ENCODE data around the gene LRMDA. TPM values are rescaled to one million over a fixed set of nuclear protein-coding genes. Genes with fewer than 3 reads are reported as not detected.

LRMDA gene
- total RNA-seq, 6 donors from 2014 or later, result 12.8 to 185 (median 18.1) TPM

GRCh38 chr10:75939541-75939940, 508.1 kb downstream of the LRMDA start:
- Histone ChIP-seq H3K27ac (no peak overlapping the region), H3K27me3 (no peaks in the 10 kb centered on the region), H3K4me3 (no peak overlapping the region), H3K9me3 (no peaks in the 10 kb centered on the region), H3K4me1 (no peaks in the 10 kb centered on the region), H3K36me3 (no peaks in the 10 kb centered on the region)
- ATAC-seq (ENCODE audit: low FRiP score in 2 of 2), result no peak
- 84 to 91% methylated on average over 3 of the region's 3 CpGs for WGBS, 2 donors
- TF ChIP-seq POLR2AphosphoS5 (IDR thresholded peaks at IDR 0.05) (no peak), POLR2A (IDR thresholded peaks at IDR 0.05) (no peak), EP300 (IDR thresholded peaks at IDR 0.05) (no peak), CTCF (IDR thresholded peaks at IDR 0.05) (no peak)
- DNase-seq, result no peak

DNA sequence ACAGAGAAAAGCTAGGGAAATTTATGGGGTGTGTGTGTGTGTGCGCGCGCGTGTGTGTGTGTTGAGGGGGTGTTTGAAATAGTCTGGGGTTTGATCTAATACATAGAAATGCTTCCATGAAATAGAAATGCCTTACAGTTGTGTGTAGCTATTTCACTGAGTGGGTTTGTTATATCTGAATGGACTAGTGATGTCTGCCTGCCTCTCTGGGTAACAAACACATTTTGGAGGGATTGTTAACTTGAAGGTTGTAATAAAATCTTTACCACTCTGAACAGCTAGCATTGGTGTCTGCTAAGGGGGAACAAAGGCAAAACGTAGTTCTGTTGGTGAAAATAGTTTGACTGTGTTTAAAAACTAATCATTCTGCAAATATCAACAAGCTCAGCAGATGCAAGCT, 509.3 kb downstream of the LRMDA start:
- WGBS, 2 donors, result 94 to 97% methylated on average over 5 of the region's 5 CpGs
- ATAC-seq (ENCODE audit: low FRiP score in 2 of 2), result no peak
- H3K4me1 ChIP-seq, result no peaks in the 10 kb centered on the region
- H3K9me3 ChIP-seq, result no peaks in the 10 kb centered on the region
- no peak overlapping the region for H3K27ac ChIP-seq
- TF ChIP-seq EP300 (IDR thresholded peaks at IDR 0.05) (no peak), CTCF (IDR thresholded peaks at IDR 0.05) (no peak), POLR2AphosphoS5 (IDR thresholded peaks at IDR 0.05) (no peak), POLR2A (IDR thresholded peaks at IDR 0.05) (no peak)
- H3K27me3 ChIP-seq, result no peaks in the 10 kb centered on the region
- no peaks in the 10 kb centered on the region for H3K36me3 ChIP-seq
- H3K4me3 ChIP-seq, result no peak overlapping the region
- no peak for DNase-seq

DNA sequence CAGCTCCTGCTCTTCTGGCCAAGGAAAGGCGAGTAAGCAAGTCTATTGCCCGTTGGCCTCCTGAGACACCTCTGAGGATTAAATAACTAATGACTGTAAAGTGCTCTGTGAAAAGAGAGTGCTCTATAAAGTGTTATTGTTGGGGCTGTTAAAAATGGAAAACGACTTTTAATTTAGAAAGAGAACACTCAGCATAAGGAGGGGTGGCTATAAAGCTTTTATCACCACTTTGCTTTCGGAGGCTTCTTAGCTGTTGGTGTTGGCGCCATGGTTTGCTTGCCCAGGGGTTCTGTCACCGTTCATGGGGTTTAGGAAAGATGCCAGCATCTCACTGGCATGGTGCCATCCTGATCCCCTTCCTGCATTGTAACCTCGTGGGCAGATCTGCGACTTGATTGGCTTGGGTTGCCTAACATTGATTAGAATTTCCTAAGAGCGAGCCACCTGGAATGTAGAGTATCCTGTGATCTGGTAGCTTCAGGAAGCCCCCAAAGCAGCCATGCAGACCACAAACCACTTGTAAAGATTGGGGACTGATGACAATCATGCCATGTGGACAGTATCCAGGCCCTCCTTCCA, 509.9 kb downstream of the LRMDA start:
- Histone ChIP-seq H3K36me3 (no peaks in the 10 kb centered on the region), H3K4me3 (no peak overlapping the region), H3K4me1 (no peaks in the 10 kb centered on the region), H3K9me3 (no peaks in the 10 kb centered on the region), H3K27me3 (no peaks in the 10 kb centered on the region), H3K27ac (no peak overlapping the region)
- DNase-seq, result no peak
- no peak for ATAC-seq (ENCODE audit: low FRiP score in 2 of 2)
- WGBS, 2 donors, result 81% methylated on average over 7 to 9 of the region's 9 CpGs
- TF ChIP-seq POLR2A (IDR thresholded peaks at IDR 0.05) (no peak), CTCF (IDR thresholded peaks at IDR 0.05) (no peak), EP300 (IDR thresholded peaks at IDR 0.05) (no peak), POLR2AphosphoS5 (IDR thresholded peaks at IDR 0.05) (no peak)

DNA sequence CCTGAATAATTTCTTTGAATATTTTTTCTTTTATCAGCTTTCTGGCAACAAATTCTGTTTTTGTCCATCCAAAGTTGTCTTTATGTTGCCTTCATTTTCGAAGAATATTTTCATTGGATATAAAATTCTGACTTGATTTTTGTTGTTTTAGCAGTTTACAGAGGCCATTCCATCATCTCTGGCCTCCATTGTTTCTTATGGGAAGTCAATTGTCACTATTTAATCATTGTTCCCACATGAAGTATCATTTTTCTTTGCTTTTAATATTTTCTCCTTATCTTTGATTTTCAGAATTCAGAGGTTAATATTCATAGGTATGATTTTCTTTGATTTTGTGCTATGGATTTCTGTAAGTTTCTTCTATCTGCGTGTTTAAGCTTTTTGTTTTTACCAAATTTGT, 512.6 kb downstream of the LRMDA start:
- Histone ChIP-seq H3K27ac (no peak overlapping the region), H3K9me3 (no peaks in the 10 kb centered on the region), H3K4me3 (no peak overlapping the region), H3K27me3 (no peaks in the 10 kb centered on the region), H3K36me3 (no peaks in the 10 kb centered on the region), H3K4me1 (no peaks in the 10 kb centered on the region)
- TF ChIP-seq EP300 (IDR thresholded peaks at IDR 0.05) (no peak), POLR2AphosphoS5 (IDR thresholded peaks at IDR 0.05) (no peak), POLR2A (IDR thresholded peaks at IDR 0.05) (no peak), CTCF (IDR thresholded peaks at IDR 0.05) (no peak)
- DNase-seq (no peak), ATAC-seq (ENCODE audit: low FRiP score in 2 of 2) (no peak)
- WGBS, 2 donors, result 94 to 98% methylated on average over 2 of the region's 2 CpGs

DNA sequence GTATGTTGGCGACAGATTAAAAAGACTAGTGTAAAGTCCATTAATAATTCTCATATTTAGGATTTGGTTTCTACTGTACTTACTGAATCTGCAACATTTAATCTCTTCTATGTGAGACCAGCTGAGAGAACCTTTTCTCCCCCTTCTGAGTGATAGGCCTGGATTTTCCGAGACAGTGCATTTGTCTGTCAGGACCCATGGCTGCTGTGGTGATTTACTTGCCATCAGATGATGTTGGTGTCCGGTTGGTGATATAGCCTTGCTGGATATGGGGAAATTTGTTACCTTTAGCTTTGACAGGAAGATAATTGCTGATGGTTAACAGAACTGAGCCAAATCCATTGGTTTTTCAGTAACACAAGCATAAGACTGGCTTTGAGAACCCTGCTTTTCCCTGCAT, 517.2 kb downstream of the LRMDA start:
- ATAC-seq (ENCODE audit: low FRiP score in 2 of 2) (no peak), DNase-seq (no peak)
- TF ChIP-seq EP300 (IDR thresholded peaks at IDR 0.05) (no peak), CTCF (IDR thresholded peaks at IDR 0.05) (no peak), POLR2AphosphoS5 (IDR thresholded peaks at IDR 0.05) (no peak), POLR2A (IDR thresholded peaks at IDR 0.05) (no peak)
- 96% methylated on average over 3 of the region's 3 CpGs for WGBS, 2 donors
- H3K36me3 ChIP-seq, result no peaks in the 10 kb centered on the region
- H3K9me3 ChIP-seq, result no peaks in the 10 kb centered on the region
- no peak overlapping the region for H3K27ac ChIP-seq
- H3K27me3 ChIP-seq, result no peaks in the 10 kb centered on the region
- no peak overlapping the region for H3K4me3 ChIP-seq
- peaks cover 0 to 7% (median 0%) of the 10 kb centered on the region in 4 donors for H3K4me1 ChIP-seq
